Measurements from ENCODE around the gene ZNF292. TPM values are rescaled to one million over a fixed set of nuclear protein-coding genes. Genes with fewer than 3 reads are reported as not detected.

The ZNF292 gene
- total RNA-seq, 1 donor from 2014 or later, result 51.7 TPM

DNA sequence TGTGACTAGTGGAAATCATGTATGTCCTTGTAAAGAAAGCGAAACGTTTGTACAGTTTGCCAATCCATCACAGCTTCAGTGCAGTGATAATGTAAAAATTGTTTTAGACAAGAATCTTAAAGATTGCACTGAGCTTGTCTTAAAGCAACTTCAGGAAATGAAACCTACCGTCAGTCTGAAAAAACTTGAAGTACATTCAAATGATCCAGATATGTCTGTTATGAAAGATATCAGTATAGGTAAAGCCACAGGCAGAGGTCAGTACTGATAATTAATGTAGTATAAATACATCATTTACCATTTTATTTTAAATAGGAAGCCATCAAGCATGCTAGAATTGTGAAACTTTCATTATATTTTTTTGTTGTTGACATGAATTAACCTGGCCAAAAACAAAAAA lies 106.2 kb downstream of the ZNF292 start:
- Mint-ChIP-seq H3K27me3 (ENCODE audit: insufficient read depth) (no peaks in the 10 kb centered on the region), H3K9me3 (no peaks in the 10 kb centered on the region), H3K36me3 (ENCODE audit: low read depth) (peaks cover 39% of the 10 kb centered on the region), H3K4me3 (no peak overlapping the region), H3K27ac (no peak overlapping the region), H3K4me1 (ENCODE audit: low read depth) (peaks cover 12% of the 10 kb centered on the region)
- intact Hi-C loops (cut with micrococcal nuclease), result loop anchor here (10.0 kb wide), 1 partner anchor 323 kb away; the partner anchor contains the start of gene RARS2
- DNase-seq (ENCODE audit: low spot score), result no peak

DNA sequence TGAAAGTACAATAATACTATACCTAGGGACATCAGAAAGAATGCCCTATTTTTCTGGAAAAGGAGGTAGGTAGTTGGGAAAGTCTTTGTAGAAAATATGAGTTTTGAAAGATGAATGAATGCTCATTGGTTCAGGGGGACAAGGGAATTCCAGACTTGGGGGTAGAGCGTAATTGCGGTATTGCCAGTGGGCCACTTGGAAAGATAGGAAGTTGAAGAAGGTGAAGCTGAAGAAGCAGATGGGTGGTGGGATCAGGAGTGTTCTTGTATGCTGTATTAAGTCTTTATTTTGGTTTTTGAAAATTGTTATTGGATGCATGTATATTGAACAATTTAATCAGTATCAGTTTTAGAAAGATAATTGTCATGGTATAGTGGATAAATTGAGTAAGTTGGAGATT lies 109.1 kb downstream of the ZNF292 start:
- peaks cover 19% of the 10 kb centered on the region for H3K36me3 Mint-ChIP-seq (ENCODE audit: low read depth)
- DNase-seq (ENCODE audit: low spot score), result no peak
- H3K9me3 Mint-ChIP-seq, result no peaks in the 10 kb centered on the region
- H3K4me1 Mint-ChIP-seq (ENCODE audit: low read depth), result peaks cover 10% of the 10 kb centered on the region
- intact Hi-C loops (cut with micrococcal nuclease), result loop anchor here (10.0 kb wide), 1 partner anchor 320 kb away; the partner anchor contains the start of gene RARS2
- no peak overlapping the region for H3K27ac Mint-ChIP-seq
- H3K27me3 Mint-ChIP-seq (ENCODE audit: insufficient read depth), result no peaks in the 10 kb centered on the region
- no peak overlapping the region for H3K4me3 Mint-ChIP-seq

- no peak for DNase-seq (ENCODE audit: low spot score)
- Mint-ChIP-seq H3K27me3 (ENCODE audit: insufficient read depth) (peaks cover 1% of the 10 kb centered on the region), H3K4me3 (no peak overlapping the region), H3K9me3 (no peaks in the 10 kb centered on the region), H3K27ac (no peak overlapping the region), H3K4me1 (ENCODE audit: low read depth) (no peaks in the 10 kb centered on the region), H3K36me3 (ENCODE audit: low read depth) (no peaks in the 10 kb centered on the region)
- intact Hi-C loops (cut with micrococcal nuclease), result no loop called here
Measured at GRCh38 chr6:87274660-87275274, 119.4 kb downstream of the ZNF292 start.

DNA sequence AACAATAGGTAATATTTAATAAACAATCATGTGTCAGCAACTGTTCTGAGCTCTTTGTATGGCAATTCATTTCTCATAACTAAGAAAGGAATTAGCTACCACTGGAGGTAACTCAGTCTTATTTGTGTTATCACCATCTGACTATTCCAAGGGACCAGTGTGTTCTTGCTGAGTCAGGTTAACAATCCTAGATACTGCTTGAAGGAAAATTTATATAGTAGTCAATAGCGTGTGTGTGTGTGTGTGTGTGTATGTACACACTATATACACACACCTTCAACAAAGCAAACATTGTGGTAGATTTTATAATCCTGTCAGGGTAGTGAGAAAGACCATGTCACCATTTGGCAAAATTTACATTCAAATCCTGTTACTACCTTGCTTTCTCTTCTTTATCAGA lies 121.3 kb downstream of the ZNF292 start:
- no peaks in the 10 kb centered on the region for H3K4me1 Mint-ChIP-seq (ENCODE audit: low read depth)
- no peaks in the 10 kb centered on the region for H3K9me3 Mint-ChIP-seq
- DNase-seq (ENCODE audit: low spot score), result no peak
- intact Hi-C loops (cut with micrococcal nuclease), result no loop called here
- H3K36me3 Mint-ChIP-seq (ENCODE audit: low read depth), result no peaks in the 10 kb centered on the region
- no peak overlapping the region for H3K27ac Mint-ChIP-seq
- H3K4me3 Mint-ChIP-seq, result no peak overlapping the region
- peaks cover 1% of the 10 kb centered on the region for H3K27me3 Mint-ChIP-seq (ENCODE audit: insufficient read depth)

GRCh38 chr6:87277123-87277522 lies 121.8 kb downstream of the ZNF292 start:
- H3K27ac Mint-ChIP-seq, result no peak overlapping the region
- no peak overlapping the region for H3K4me3 Mint-ChIP-seq
- no peaks in the 10 kb centered on the region for H3K9me3 Mint-ChIP-seq
- H3K36me3 Mint-ChIP-seq (ENCODE audit: low read depth), result no peaks in the 10 kb centered on the region
- intact Hi-C loops (cut with micrococcal nuclease), result no loop called here
- peaks cover 1% of the 10 kb centered on the region for H3K27me3 Mint-ChIP-seq (ENCODE audit: insufficient read depth)
- H3K4me1 Mint-ChIP-seq (ENCODE audit: low read depth), result no peaks in the 10 kb centered on the region
- no peak for DNase-seq (ENCODE audit: low spot score)

DNA sequence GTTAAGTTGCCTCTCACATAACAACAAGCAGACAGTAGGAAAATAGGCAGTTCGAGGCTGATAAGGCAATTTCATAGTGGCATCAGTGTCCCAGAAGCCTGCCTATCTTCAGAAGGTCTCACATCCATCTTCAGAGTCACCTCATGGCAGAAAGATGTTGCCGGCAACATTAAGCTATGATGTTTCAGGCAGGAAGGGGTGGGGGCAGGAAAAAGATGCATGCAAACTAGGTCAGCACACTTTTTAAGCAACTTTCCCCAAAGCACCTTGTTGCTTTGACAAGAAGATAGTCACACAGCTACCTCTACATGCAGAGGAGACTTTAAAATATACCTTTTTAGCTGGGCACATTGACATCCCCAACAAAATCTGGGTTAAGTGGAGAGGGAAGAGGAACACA lies 123.8 kb downstream of the ZNF292 start:
- peaks cover 1% of the 10 kb centered on the region for H3K27me3 Mint-ChIP-seq (ENCODE audit: insufficient read depth)
- H3K9me3 Mint-ChIP-seq, result no peaks in the 10 kb centered on the region
- no peak overlapping the region for H3K4me3 Mint-ChIP-seq
- no peaks in the 10 kb centered on the region for H3K36me3 Mint-ChIP-seq (ENCODE audit: low read depth)
- DNase-seq (ENCODE audit: low spot score), result no peak
- H3K27ac Mint-ChIP-seq, result peak overlapping the region; percentile 18
- intact Hi-C loops (cut with micrococcal nuclease), result no loop called here
- H3K4me1 Mint-ChIP-seq (ENCODE audit: low read depth), result no peaks in the 10 kb centered on the region

DNA sequence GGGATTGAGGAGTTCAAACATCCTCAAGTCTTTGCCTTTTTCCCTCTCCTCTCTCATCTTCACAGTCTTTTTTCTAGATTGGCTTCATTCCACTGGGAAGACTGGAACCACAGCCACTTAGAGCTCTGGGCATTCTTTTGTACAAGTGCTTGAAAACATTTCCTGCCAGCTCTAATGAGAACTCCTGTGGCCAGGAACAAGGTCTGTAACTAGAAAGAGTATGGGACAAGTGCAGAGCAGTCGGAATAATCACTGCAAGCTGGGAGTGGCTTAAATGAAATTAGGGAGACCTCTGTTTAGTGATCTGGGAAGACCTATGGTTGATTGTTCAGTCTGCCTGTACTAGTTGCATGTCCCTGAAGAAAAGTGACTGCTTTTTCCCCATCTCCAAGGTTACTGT lies 126.1 kb downstream of the ZNF292 start:
- no peaks in the 10 kb centered on the region for H3K9me3 Mint-ChIP-seq
- no peak overlapping the region for H3K4me3 Mint-ChIP-seq
- intact Hi-C loops (cut with micrococcal nuclease), result no loop called here
- no peak for DNase-seq (ENCODE audit: low spot score)
- no peak overlapping the region for H3K27ac Mint-ChIP-seq
- H3K4me1 Mint-ChIP-seq (ENCODE audit: low read depth), result no peaks in the 10 kb centered on the region
- peaks cover 5% of the 10 kb centered on the region for H3K27me3 Mint-ChIP-seq (ENCODE audit: insufficient read depth)
- no peaks in the 10 kb centered on the region for H3K36me3 Mint-ChIP-seq (ENCODE audit: low read depth)

DNA sequence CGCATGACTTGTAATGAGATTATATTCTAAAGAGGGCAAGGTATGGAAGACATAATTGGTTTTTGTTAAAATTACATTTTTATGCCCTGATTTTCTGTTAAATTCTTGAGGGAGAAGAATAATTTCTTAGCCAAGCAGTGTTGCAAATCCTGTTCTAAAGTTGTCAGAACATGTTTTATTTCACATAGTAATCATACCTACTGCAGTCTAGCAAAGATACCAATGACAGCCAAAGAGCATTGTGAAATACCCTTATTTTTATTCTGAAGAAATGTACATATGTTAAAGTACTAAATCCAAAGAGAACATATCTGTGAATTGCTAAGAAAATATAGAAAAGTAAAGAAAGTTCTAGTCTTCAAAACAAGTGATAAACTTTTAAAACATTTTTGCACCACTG lies 127.4 kb downstream of the ZNF292 start:
- H3K27ac Mint-ChIP-seq, result no peak overlapping the region
- no peaks in the 10 kb centered on the region for H3K9me3 Mint-ChIP-seq
- H3K4me3 Mint-ChIP-seq, result no peak overlapping the region
- no peaks in the 10 kb centered on the region for H3K36me3 Mint-ChIP-seq (ENCODE audit: low read depth)
- intact Hi-C loops (cut with micrococcal nuclease), result no loop called here
- no peak for DNase-seq (ENCODE audit: low spot score)
- H3K27me3 Mint-ChIP-seq (ENCODE audit: insufficient read depth), result peaks cover 5% of the 10 kb centered on the region
- no peaks in the 10 kb centered on the region for H3K4me1 Mint-ChIP-seq (ENCODE audit: low read depth)

GRCh38 chr6:87283461-87283860 lies 128.1 kb downstream of the ZNF292 start:
- H3K4me3 Mint-ChIP-seq, result no peak overlapping the region
- peaks cover 5% of the 10 kb centered on the region for H3K27me3 Mint-ChIP-seq (ENCODE audit: insufficient read depth)

GRCh38 chr6:87287251-87287650 lies 131.9 kb downstream of the ZNF292 start:
- peaks cover 4% of the 10 kb centered on the region for H3K27me3 Mint-ChIP-seq (ENCODE audit: insufficient read depth)
- intact Hi-C loops (cut with micrococcal nuclease), result no loop called here

More at GRCh38 chr6:87283461-87283860, 128.1 kb downstream of the ZNF292 start:
- no peaks in the 10 kb centered on the region for H3K9me3 Mint-ChIP-seq
- H3K4me1 Mint-ChIP-seq (ENCODE audit: low read depth), result no peaks in the 10 kb centered on the region
- DNase-seq (ENCODE audit: low spot score), result no peak
- H3K27ac Mint-ChIP-seq, result no peak overlapping the region
- H3K36me3 Mint-ChIP-seq (ENCODE audit: low read depth), result no peaks in the 10 kb centered on the region
- intact Hi-C loops (cut with micrococcal nuclease), result no loop called here

GRCh38 chr6:87289571-87289970 lies 134.2 kb downstream of the ZNF292 start:
- H3K27ac Mint-ChIP-seq, result no peak overlapping the region
- H3K36me3 Mint-ChIP-seq (ENCODE audit: low read depth), result no peaks in the 10 kb centered on the region
- no peaks in the 10 kb centered on the region for H3K9me3 Mint-ChIP-seq
- DNase-seq (ENCODE audit: low spot score), result no peak
- peaks cover 4% of the 10 kb centered on the region for H3K27me3 Mint-ChIP-seq (ENCODE audit: insufficient read depth)
- no peaks in the 10 kb centered on the region for H3K4me1 Mint-ChIP-seq (ENCODE audit: low read depth)
- no peak overlapping the region for H3K4me3 Mint-ChIP-seq
- intact Hi-C loops (cut with micrococcal nuclease), result no loop called here

More at GRCh38 chr6:87287251-87287650, 131.9 kb downstream of the ZNF292 start:
- Mint-ChIP-seq H3K36me3 (ENCODE audit: low read depth) (no peaks in the 10 kb centered on the region), H3K9me3 (no peaks in the 10 kb centered on the region), H3K4me3 (no peak overlapping the region), H3K4me1 (ENCODE audit: low read depth) (no peaks in the 10 kb centered on the region), H3K27ac (no peak overlapping the region)
- no peak for DNase-seq (ENCODE audit: low spot score)

DNA sequence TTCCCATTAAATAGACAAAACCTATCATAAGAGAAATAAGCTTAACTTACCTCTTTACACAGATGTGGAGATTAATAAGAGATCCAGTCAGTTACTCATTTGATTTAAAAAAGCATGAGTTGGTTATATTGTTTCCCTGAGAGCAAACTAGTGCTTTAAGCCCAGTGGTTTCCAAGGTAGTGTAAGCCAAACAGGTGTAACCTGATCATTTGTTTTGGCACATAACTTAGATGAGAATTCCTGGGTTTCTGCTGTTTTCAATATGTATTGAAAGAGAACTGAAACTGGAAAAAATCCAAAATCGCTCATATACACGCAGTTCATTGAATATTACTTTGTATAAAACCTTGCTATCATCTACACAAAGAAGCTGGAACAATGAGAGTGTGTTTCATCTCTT lies 136.5 kb downstream of the ZNF292 start:
- Mint-ChIP-seq H3K4me1 (ENCODE audit: low read depth) (no peaks in the 10 kb centered on the region), H3K27ac (no peak overlapping the region), H3K27me3 (ENCODE audit: insufficient read depth) (peaks cover 9% of the 10 kb centered on the region), H3K36me3 (ENCODE audit: low read depth) (no peaks in the 10 kb centered on the region), H3K4me3 (no peak overlapping the region), H3K9me3 (no peaks in the 10 kb centered on the region)
- no peak for DNase-seq (ENCODE audit: low spot score)
- intact Hi-C loops (cut with micrococcal nuclease), result no loop called here

- Mint-ChIP-seq H3K4me3 (no peak overlapping the region), H3K9me3 (no peaks in the 10 kb centered on the region), H3K27ac (no peak overlapping the region), H3K4me1 (ENCODE audit: low read depth) (no peaks in the 10 kb centered on the region), H3K27me3 (ENCODE audit: insufficient read depth) (peaks cover 9% of the 10 kb centered on the region), H3K36me3 (ENCODE audit: low read depth) (no peaks in the 10 kb centered on the region)
- DNase-seq (ENCODE audit: low spot score), result no peak
- intact Hi-C loops (cut with micrococcal nuclease), result no loop called here
Measured at GRCh38 chr6:87293526-87293925, 138.2 kb downstream of the ZNF292 start.

- H3K36me3 Mint-ChIP-seq (ENCODE audit: low read depth), result no peaks in the 10 kb centered on the region
- H3K27me3 Mint-ChIP-seq (ENCODE audit: insufficient read depth), result peaks cover 14% of the 10 kb centered on the region
- H3K4me3 Mint-ChIP-seq, result no peak overlapping the region
- no peaks in the 10 kb centered on the region for H3K9me3 Mint-ChIP-seq
- no peaks in the 10 kb centered on the region for H3K4me1 Mint-ChIP-seq (ENCODE audit: low read depth)
- DNase-seq (ENCODE audit: low spot score), result no peak
- H3K27ac Mint-ChIP-seq, result no peak overlapping the region
- intact Hi-C loops (cut with micrococcal nuclease), result no loop called here
Measured at GRCh38 chr6:87297119-87297518, 141.8 kb downstream of the ZNF292 start.

Measured in activated T-helper 1 cell treated with anti-CD3 and anti-CD28 coated beads, Interleukin-12 subunit alpha, Interleukin-12 subunit beta, Interleukin-2, Interleukin-4 antibody, amounts not matched to agents 30 ng/mL and 10 ng/mL and 1 ng/mL, durations not matched to agents 14 hours and 24 hours and 36 hours (primary cell).